Calu3 (cell line): ENCODE measurements around the gene PPFIBP1. TPM values are rescaled to one million over a fixed set of nuclear protein-coding genes. Genes with fewer than 3 reads are reported as not detected.
"Not testable (repeated sequence)": the region's sequence is repeated elsewhere in the genome, so short reads cannot be mapped to it uniquely, and the experiment has no call there.

Source experiments
- BruUV-seq: library from RNA; stranded (reverse); fragments of 400-500 nt; replicated peaks from 2 replicates; lab custom pipeline; 2021; lab: Mats Ljungman, UMichigan
- CTCF ChIA-PET: fragments of 300-600 bp; sonication (Branson Sonifier 250); formaldehyde crosslinking; loops from one replicate; lab custom pipeline; 2022; ENCODE audit warnings: antibody characterized with exemption; lab: Charles Lee
- DNase-seq: peaks from one replicate; pipeline ENCODE4 v3.0.0; 2022
- H3K27ac Mint-ChIP-seq: one replicate; pipeline ENCODE4 v1.8.0; 2022; ENCODE audit warnings: mixed read lengths; ENCODE audit not compliant: unreplicated experiment
- H3K27me3 Mint-ChIP-seq: one replicate; pipeline ENCODE4 v1.8.0; 2022; ENCODE audit warnings: mixed read lengths; ENCODE audit not compliant: unreplicated experiment
- H3K36me3 Mint-ChIP-seq: one replicate; pipeline ENCODE4 v1.8.0; 2022; ENCODE audit warnings: mild to moderate bottlenecking, moderate library complexity, mixed read lengths; ENCODE audit not compliant: insufficient read depth, unreplicated experiment
- H3K4me1 Mint-ChIP-seq: one replicate; pipeline ENCODE4 v1.8.0; 2022; ENCODE audit warnings: mild to moderate bottlenecking, low read depth, mixed read lengths; ENCODE audit not compliant: unreplicated experiment
- H3K4me3 Mint-ChIP-seq: one replicate; pipeline ENCODE4 v1.8.0; 2022; ENCODE audit warnings: mild to moderate bottlenecking, low read depth, moderate library complexity, mixed read lengths; ENCODE audit not compliant: unreplicated experiment
- H3K9me3 Mint-ChIP-seq: one replicate; pipeline ENCODE4 v1.8.0; 2022; ENCODE audit warnings: low read depth, mixed read lengths; ENCODE audit not compliant: unreplicated experiment
- CTCF ChIP-seq: fragments of 200-600 bp; IDR thresholded peaks from one replicate; pipeline ENCODE4 v1.8.0; 2022; ENCODE audit warnings: antibody characterized with exemption; ENCODE audit not compliant: unreplicated experiment
- intact Hi-C: fragments of 100-400 bp; cut with micrococcal nuclease; formaldehyde crosslinking; loops from one replicate; pipeline ENCODE4 v1.10.0; 2022; ENCODE audit not compliant: unreplicated experiment
- total RNA-seq: library from RNA; stranded (reverse); gene quantifications from 2 replicates; pipeline ENCODE4 v1.2.3, GENCODE V29; 2022

PPFIBP1 gene
- total RNA-seq, 1 experiment from 2014 or later: 58.7 TPM

- Mint-ChIP-seq H3K4me3 (no peak overlapping the region), H3K27me3 (no peaks in the 10 kb centered on the region), H3K4me1 (peaks cover 21% of the 10 kb centered on the region), H3K9me3 (no peaks in the 10 kb centered on the region), H3K36me3 (peaks cover 5% of the 10 kb centered on the region), H3K27ac (no peak overlapping the region)
- intact Hi-C loops: no loop called here
- BruUV-seq: no TSS peak
- no peak for DNase-seq
- TF ChIP-seq CTCF: no peak
- CTCF ChIA-PET: no interaction called here
These were observed 71.2 kb downstream of the PPFIBP1 start for GRCh38 chr12:27595231-27595642.

GRCh38 chr12:27598866-27599265, 74.9 kb downstream of the PPFIBP1 start:
- H3K36me3 Mint-ChIP-seq, H3K27me3 Mint-ChIP-seq, H3K4me1 Mint-ChIP-seq, DNase-seq, H3K9me3 Mint-ChIP-seq, H3K4me3 Mint-ChIP-seq, intact Hi-C loops, BruUV-seq, H3K27ac Mint-ChIP-seq, CTCF ChIA-PET: not testable (repeated sequence)

GRCh38 chr12:27601056-27601828, 77.2 kb downstream of the PPFIBP1 start:
- H3K27me3 Mint-ChIP-seq, BruUV-seq, H3K9me3 Mint-ChIP-seq, H3K4me3 Mint-ChIP-seq, CTCF ChIA-PET, H3K36me3 Mint-ChIP-seq, H3K27ac Mint-ChIP-seq, intact Hi-C loops, DNase-seq, H3K4me1 Mint-ChIP-seq: not testable (repeated sequence)

- intact Hi-C loops: no loop called here
- peaks cover 19% of the 10 kb centered on the region for H3K4me1 Mint-ChIP-seq
- CTCF ChIA-PET: no interaction called here
- H3K27ac Mint-ChIP-seq: no peak overlapping the region
- H3K4me3 Mint-ChIP-seq: no peak overlapping the region
- no peaks in the 10 kb centered on the region for H3K27me3 Mint-ChIP-seq
- BruUV-seq: no TSS peak
- peaks cover 4% of the 10 kb centered on the region for H3K9me3 Mint-ChIP-seq
- DNase-seq: no peak
- peaks cover 5% of the 10 kb centered on the region for H3K36me3 Mint-ChIP-seq
- no peak for TF ChIP-seq CTCF
These were observed 78.5 kb downstream of the PPFIBP1 start for GRCh38 chr12:27602516-27602915.

GRCh38 chr12:27604431-27604830, 80.4 kb downstream of the PPFIBP1 start:
- Mint-ChIP-seq H3K27ac (no peak overlapping the region), H3K4me3 (no peak overlapping the region), H3K4me1 (peaks cover 36% of the 10 kb centered on the region), H3K27me3 (no peaks in the 10 kb centered on the region), H3K9me3 (peaks cover 4% of the 10 kb centered on the region), H3K36me3 (peaks cover 5% of the 10 kb centered on the region)
- BruUV-seq: no TSS peak
- no peak for DNase-seq
- no peak for TF ChIP-seq CTCF
- CTCF ChIA-PET: no interaction called here
- intact Hi-C loops: no loop called here
